OCI-M1 (cell line): Measurements from ENCODE around the gene SURF4.
A peak's percentile ranks its signal among the peaks of the same experiment; 100 is the strongest.
"Not testable (repeated sequence)": the region's sequence is repeated elsewhere in the genome, so short reads cannot be mapped to it uniquely, and the experiment has no call there.

ENCODE experiments used
- DNase-seq: peaks from one replicate; lab custom pipeline; 2025; lab: John Stamatoyannopoulos, UW

The SURF4 gene

DNA sequence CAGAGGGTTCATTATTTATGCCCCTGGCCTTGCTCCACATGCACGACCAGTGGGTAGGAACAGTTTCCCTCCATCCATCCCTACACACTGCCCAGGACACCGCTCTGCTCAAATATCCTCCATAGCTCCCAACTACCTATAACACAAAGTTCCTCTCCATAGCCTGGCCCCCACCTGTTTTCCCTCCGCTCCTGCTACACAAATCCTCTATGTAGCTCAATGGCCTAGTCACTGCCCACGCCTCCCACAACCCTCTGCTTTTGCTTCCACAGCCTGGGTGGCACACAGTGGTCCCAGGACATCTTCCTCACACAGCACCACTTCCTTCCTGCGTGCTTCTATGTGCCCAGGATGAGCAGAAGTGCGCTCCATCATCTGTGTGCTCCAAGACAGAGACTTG, 21.5 kb upstream of the SURF4 start:
- DNase-seq: no peak

- DNase-seq: peak; percentile 30
Observed at GRCh38 chr9:133396952-133397351, 21.1 kb upstream of the SURF4 start.

DNA sequence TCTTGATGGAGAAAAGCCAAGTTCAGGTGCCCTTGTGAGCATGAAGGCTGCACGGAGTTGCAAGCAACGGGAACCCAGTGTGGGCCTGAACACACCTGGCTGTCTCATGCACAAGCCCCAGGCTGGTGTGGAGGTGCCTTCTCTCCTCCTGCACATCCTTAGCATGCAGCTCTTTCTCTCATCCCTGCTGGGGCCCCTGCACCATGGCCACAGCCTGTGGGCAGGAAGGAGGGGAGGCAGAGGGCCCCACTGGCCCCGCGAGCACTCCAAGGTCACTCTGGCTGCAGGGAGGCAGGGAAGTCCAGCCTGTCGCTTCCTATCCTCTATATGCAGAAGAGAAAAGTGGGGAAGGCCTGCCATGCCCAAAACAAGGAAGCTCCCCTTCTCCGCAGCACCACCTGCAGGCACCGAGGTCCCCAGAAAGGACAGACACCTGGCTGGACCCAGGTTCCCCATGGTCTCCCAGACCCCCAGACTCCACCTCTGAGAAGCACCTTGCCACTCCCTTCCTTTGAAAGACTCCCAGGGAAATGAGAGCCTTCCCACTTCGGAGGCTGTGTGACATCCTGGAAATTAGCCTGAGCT, 18.9 kb upstream of the SURF4 start:
- DNase-seq: no peak

GRCh38 chr9:133393399-133393798, 17.5 kb upstream of the SURF4 start:
- DNase-seq: no peak

- not testable (repeated sequence) for DNase-seq
Observed at GRCh38 chr9:133392308-133392707, 16.4 kb upstream of the SURF4 start.

- not testable (repeated sequence) for DNase-seq
Observed at GRCh38 chr9:133391449-133391848, 15.6 kb upstream of the SURF4 start.

GRCh38 chr9:133390713-133391112, 14.9 kb upstream of the SURF4 start:
- DNase-seq: no peak

DNA sequence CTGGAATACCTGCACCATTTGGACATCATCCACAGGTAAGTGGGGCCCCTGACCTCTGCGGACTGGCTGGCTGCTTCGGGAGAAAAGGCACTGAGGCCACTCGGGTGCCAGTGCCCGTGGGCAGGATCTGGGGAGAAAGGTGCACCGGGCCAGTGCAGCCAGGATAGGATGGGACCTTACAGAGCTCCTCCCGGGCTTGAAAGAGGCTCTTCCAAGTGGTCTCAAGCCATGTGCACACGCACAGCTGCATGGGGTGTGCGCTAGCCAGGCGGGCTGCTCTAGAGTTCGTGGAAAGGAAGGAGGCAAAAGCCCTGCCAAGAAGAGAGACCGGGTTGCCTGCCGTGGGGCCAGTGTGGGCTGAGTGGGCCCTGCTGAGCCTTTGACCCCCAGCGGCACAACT, 13.7 kb upstream of the SURF4 start:
- DNase-seq: no peak

DNA sequence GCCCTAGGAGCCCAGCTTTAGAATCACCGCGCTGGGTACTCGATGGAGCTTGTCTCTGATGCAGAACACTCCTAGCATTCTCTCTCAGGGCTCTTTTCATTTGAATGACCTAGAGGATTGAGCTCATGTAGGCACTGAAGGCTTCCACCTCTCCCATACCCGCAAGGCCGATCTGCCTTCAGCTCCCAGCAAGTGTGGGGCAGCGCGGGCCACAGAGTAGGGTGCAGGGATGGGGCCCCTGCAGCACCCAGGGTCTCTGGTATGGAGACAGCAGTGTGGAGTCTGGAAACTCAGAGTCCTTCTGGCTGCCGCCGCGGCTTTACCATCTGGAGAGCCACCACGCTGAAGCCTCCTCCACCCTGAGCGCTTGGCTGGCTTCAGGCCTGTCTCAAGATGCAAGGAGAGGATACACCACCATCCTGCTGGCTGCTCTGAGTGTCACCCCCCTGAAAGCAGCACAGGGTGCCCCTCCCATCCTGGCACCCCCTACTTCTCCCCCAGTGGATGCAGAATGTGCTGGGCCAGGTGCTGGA, 13.2 kb upstream of the SURF4 start:
- DNase-seq: no peak

DNA sequence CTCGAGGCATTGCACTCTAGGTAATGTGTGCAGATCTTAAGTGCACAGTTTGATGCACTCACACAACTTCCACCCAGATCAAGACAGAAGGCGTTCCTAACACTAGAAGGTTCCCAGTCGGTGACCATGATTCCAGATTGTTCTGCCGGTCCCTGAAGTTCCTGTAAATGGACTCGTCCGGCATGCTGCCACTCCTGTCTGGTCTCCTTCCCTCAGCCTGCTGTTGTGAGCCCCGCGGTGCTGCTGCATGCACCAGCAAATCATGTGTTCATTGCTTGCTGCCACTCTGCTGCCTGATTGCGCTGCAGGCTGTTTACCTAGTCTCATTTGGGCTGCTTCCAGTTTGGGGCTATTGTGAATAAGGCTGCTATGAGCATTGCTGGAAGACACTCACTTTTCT, 11.8 kb upstream of the SURF4 start:
- DNase-seq: no peak

GRCh38 chr9:133386338-133386737, 10.5 kb upstream of the SURF4 start:
- DNase-seq: no peak

- DNase-seq: no peak
Observed at GRCh38 chr9:133385452-133385851, 9.6 kb upstream of the SURF4 start.

DNA sequence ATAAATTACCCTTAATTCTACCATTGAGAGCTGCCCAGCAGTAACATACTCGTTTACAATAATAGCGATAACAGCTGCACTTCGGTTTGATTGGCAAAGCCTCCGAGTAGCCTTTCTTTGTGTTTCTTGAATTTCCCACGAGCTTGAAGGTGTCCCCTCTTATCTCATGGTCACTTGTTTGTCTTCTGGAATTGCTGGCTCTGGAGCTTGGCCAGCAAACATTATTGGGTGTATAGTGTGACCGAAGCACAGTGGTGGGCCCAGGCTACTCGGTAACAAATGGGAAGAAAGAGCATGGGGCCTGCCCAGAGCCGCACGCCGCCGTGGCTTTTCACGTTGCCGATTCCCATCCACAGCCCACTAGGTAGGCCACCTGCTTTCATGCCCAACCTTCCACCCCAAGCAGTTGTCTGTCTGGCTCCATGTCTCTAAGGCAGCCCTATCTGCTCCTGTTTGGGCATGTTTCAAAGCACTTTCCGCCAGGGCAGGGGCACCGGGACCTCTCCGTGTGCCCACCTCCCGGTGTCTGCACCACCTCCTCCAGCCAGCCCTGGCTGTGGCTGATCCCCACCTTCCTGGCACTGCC, 9.0 kb upstream of the SURF4 start:
- DNase-seq: no peak

DNA sequence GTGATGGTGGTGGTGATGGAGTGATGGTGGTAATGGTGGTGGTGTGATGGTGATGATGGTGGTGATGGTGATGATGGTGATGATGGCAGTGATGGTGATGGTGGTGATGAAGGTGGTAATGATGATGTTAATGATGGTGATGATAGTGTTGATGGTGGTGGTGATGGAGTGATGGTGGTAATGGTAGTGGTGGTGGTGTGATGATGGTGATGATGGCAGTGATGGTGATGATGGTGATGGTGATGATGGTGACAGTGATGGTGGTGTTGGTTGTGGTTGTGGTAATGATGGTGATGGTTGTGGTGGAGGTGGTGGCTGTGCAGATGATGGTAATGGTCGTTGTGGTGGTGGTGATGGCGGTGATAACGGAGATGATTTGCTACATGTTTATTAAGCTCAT, 7.6 kb upstream of the SURF4 start:
- no peak for DNase-seq

GRCh38 chr9:133382507-133383141, 6.8 kb upstream of the SURF4 start:
- no peak for DNase-seq

- DNase-seq: no peak
Observed at GRCh38 chr9:133380734-133381133, 4.9 kb upstream of the SURF4 start.

DNA sequence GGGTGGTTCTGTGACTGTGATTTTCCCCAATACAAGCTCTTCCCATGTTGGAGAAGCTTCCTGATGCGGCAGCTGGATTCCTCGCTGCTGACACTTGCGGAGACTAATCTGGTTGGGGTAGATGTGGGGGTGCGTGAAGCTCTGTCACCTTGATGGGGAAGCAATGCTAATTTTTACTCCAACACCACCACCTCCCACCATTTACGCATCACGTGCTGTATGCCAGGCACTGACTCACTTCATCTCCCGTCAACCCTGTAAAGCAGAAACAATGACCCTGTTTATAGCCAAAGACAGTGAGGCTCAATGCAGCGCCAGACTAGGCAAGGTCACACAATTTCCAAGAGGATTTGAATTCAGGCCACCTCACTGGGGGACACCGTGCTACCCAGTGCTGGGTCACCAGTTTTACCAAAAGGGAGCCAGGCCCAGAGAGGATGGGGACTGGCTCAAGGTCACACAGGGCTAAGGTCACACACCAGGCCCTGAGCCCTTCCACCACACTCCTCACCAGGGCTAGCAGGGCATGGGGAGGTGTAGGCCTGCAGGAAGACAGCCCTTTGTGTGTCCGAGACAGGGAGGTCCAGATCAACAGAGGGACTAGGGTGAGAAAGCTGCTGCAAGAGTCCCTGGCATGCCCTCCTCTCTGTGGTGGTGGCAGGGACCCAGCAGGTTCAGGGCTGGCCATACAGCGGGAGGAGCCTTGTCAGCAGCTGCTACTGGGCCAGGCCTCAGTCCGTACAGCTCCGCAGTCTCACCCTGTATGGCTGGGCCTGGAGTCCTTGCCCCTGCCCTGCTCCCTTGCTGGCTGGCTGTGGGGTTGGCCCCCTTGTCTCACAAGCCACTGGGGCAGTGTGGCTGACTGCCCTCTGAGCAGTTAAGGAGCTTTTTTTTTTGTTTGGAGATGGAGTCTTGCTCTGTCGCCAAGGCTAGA, 3.6 kb upstream of the SURF4 start:
- no peak for DNase-seq

GRCh38 chr9:133378408-133378962, 2.6 kb upstream of the SURF4 start:
- DNase-seq: no peak

- DNase-seq: peak; percentile 13
Observed at GRCh38 chr9:133377721-133378216, 1.9 kb upstream of the SURF4 start.

DNA sequence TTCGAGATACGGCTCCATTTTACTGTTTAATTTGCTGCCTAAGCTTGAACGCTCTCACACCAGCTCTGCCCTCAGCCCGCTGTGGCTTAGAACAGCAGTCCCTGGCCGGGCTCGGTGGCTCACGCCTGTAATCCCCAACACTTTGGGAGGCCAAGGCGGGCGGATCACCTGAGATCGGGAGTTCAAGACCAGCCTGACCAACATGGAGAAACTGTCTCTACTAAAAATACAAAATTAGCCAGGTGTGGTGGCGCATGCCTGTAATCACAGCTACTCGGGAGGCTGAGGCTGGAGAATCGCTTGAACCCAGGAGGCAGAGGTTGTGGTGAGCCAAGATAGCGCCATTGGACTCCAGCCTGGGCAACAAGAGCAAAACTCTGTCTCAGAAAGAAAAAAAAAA, 1.4 kb upstream of the SURF4 start:
- DNase-seq: not testable (repeated sequence)

DNA sequence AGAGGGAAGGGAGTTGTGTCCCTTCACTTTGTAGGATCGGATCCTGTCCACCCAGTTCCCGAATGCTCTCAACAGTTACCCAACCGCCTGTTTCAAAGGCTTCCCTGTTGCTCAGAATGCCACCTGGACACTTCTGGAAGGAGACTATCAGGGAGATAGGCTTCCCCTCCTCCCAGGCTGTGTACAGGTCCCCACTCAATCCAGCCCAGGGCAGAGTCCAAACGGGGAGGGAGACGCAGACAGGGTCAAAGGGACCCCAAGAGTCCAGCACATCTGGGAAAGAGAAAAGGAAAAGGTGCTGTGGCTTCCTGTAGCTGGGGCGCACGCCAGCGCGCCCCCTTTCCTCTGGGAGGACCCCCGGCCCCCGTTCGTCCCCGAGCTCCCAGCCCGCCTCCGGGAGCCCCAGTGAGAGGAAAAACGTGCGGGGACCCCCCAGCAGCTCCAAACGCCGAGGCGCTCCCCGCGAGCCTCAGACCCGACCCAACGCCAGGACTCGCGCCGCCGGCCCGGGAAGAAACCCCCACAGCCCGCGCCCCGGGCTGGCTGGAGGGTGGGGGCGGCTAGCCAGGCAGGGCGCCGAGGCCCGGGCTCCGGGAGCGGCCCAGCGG, 640 bp downstream of the SURF4 start:
- peak; percentile 72 for DNase-seq
